SK-N-SH treated with all-trans-retinoic acid at 6 μM for 48 hours (cell line): ENCODE data around the gene KLC1.

Experiments
- ATAC-seq: fragments of 200-7000 bp; cut with Tn5 transposase; 3 replicates; pipeline ENCODE4 v1.9.1; 2020; ENCODE audit warnings: mild to moderate bottlenecking, moderate library complexity
- ARNTL ChIP-seq: fragments of 450-650 bp; formaldehyde crosslinking; IDR thresholded peaks from 2 replicates; pipeline ENCODE4 v1.5.0; 2020; ENCODE audit warnings: low read depth, mild to moderate bottlenecking, moderate library complexity, borderline replicate concordance
- BACH2 ChIP-seq: fragments of 250-450 bp; sonication (Bioruptor Pico); IDR thresholded peaks from 2 replicates; pipeline ENCODE4 v1.9.0; 2021; ENCODE audit warnings: mild to moderate bottlenecking, borderline replicate concordance
- CREB5 ChIP-seq: fragments of 250-450 bp; sonication (Bioruptor Pico); IDR thresholded peaks from 2 replicates; pipeline ENCODE4 v1.5.1; 2020; ENCODE audit warnings: low read depth, mild to moderate bottlenecking, moderate library complexity
- CSDC2 ChIP-seq: fragments of 250-450 bp; sonication (Bioruptor Pico); IDR thresholded peaks from 2 replicates; pipeline ENCODE4 v1.5.0; 2020; ENCODE audit warnings: mild to moderate bottlenecking, moderate library complexity
- ESRRG ChIP-seq: fragments of 250-450 bp; sonication (Bioruptor Pico); IDR thresholded peaks from 2 replicates; pipeline ENCODE4 v1.6.1; 2021; ENCODE audit warnings: mild to moderate bottlenecking
- GLIS3 ChIP-seq: fragments of 250-450 bp; sonication (Bioruptor Pico); IDR thresholded peaks from 2 replicates; pipeline ENCODE4 v1.5.0; 2020; ENCODE audit warnings: mild to moderate bottlenecking, moderate library complexity
- ISL1 ChIP-seq: fragments of 250-450 bp; sonication (Bioruptor Pico); IDR thresholded peaks from 2 replicates; pipeline ENCODE4 v2.1.2; 2022; ENCODE audit warnings: mild to moderate bottlenecking, moderate library complexity
- OSR1 ChIP-seq: fragments of 250-450 bp; sonication (Bioruptor Pico); IDR thresholded peaks from 2 replicates; pipeline ENCODE4 v1.8.0; 2022; ENCODE audit warnings: moderate library complexity, mild to moderate bottlenecking, inconsistent platforms
- PATZ1 ChIP-seq: fragments of 250-450 bp; sonication (Bioruptor Pico); IDR thresholded peaks from 2 replicates; pipeline ENCODE4 v1.8.0; 2020; ENCODE audit warnings: mild to moderate bottlenecking, moderate library complexity, borderline replicate concordance
- POU6F1 ChIP-seq: fragments of 250-450 bp; sonication (Bioruptor Pico); IDR thresholded peaks from 2 replicates; pipeline ENCODE4 v1.8.0; 2021; ENCODE audit warnings: low read depth, mild to moderate bottlenecking, moderate library complexity, borderline replicate concordance
- PPARA ChIP-seq: fragments of 250-450 bp; sonication (Bioruptor Pico); IDR thresholded peaks from 2 replicates; pipeline ENCODE4 v1.5.0; 2020; ENCODE audit warnings: mild to moderate bottlenecking, borderline replicate concordance
- RARB ChIP-seq: fragments of 250-450 bp; sonication (Bioruptor Pico); IDR thresholded peaks from 2 replicates; pipeline ENCODE4 v1.8.0; 2021; ENCODE audit warnings: mild to moderate bottlenecking, moderate library complexity
- SNAI2 ChIP-seq: fragments of 250-450 bp; sonication (Bioruptor Pico); IDR thresholded peaks from 2 replicates; pipeline ENCODE4 v1.5.0; 2020; ENCODE audit warnings: mild to moderate bottlenecking, moderate library complexity
- TCF4 ChIP-seq: fragments of 250-450 bp; sonication (Bioruptor Pico); IDR thresholded peaks from 2 replicates; pipeline ENCODE4 v1.8.0; 2021; ENCODE audit warnings: mild to moderate bottlenecking, moderate library complexity, borderline replicate concordance
- TOX ChIP-seq: fragments of 250-450 bp; sonication (Bioruptor Pico); IDR thresholded peaks from 2 replicates; pipeline ENCODE4 v1.8.0; 2021; ENCODE audit warnings: mild to moderate bottlenecking, moderate library complexity, borderline replicate concordance
- TSHZ2 ChIP-seq: fragments of 250-450 bp; sonication (Bioruptor Pico); IDR thresholded peaks from 2 replicates; pipeline ENCODE4 v1.5.0; 2020; ENCODE audit warnings: mild to moderate bottlenecking, moderate library complexity
- ZC3H10 ChIP-seq: fragments of 250-450 bp; sonication (Bioruptor Pico); IDR thresholded peaks from 2 replicates; pipeline ENCODE4 v1.5.1; 2021; ENCODE audit warnings: mild to moderate bottlenecking, moderate library complexity
- ZFP3 ChIP-seq: fragments of 250-450 bp; sonication (Bioruptor Pico); IDR thresholded peaks from 2 replicates; pipeline ENCODE4 v1.5.0; 2020; ENCODE audit warnings: mild to moderate bottlenecking, moderate library complexity
- ZFP30 ChIP-seq: fragments of 450-650 bp; formaldehyde crosslinking; IDR thresholded peaks from 2 replicates; pipeline ENCODE4 v1.5.0; 2022; ENCODE audit warnings: mild to moderate bottlenecking, moderate library complexity
- ZNF565 ChIP-seq: fragments of 450-650 bp; formaldehyde crosslinking; conservative IDR thresholded peaks from 2 replicates; pipeline ENCODE4 v1.5.0; 2020; ENCODE audit warnings: low read depth, mild to moderate bottlenecking, moderate library complexity
- ZNF70 ChIP-seq: fragments of 450-650 bp; formaldehyde crosslinking; IDR thresholded peaks from 2 replicates; pipeline ENCODE4 v1.5.0; 2020; ENCODE audit warnings: mild to moderate bottlenecking, moderate library complexity

Gene KLC1

GRCh38 chr14:103684871-103685270 lies 55.9 kb downstream of the KLC1 start:
- no peak for ATAC-seq
- TF ChIP-seq CREB5 (CRISPR knock-in tag) (no peak), SNAI2 (no peak), OSR1 (CRISPR knock-in tag) (no peak), ESRRG (no peak), ARNTL (CRISPR knock-in tag) (no peak), POU6F1 (CRISPR knock-in tag) (no peak), CSDC2 (no peak), ZFP30 (CRISPR knock-in tag) (no peak), RARB (CRISPR knock-in tag) (no peak), ZFP3 (no peak), PPARA (CRISPR knock-in tag) (no peak), TSHZ2 (CRISPR knock-in tag) (no peak), ZNF70 (CRISPR knock-in tag) (no peak), ZNF565 (CRISPR knock-in tag) (no peak), BACH2 (CRISPR knock-in tag) (no peak), ISL1 (no peak), PATZ1 (CRISPR knock-in tag) (no peak), TOX (CRISPR knock-in tag) (no peak), GLIS3 (CRISPR knock-in tag) (no peak)

- ATAC-seq = no peak
- no peak for TF ChIP-seq CREB5 (CRISPR knock-in tag)
- no peak for TF ChIP-seq POU6F1 (CRISPR knock-in tag)
- TF ChIP-seq ZC3H10 (CRISPR knock-in tag) = no peak
- no peak for TF ChIP-seq ISL1
- TF ChIP-seq CSDC2 = no peak
- TF ChIP-seq BACH2 (CRISPR knock-in tag) = no peak
- TF ChIP-seq PATZ1 (CRISPR knock-in tag) = no peak
- no peak for TF ChIP-seq TOX (CRISPR knock-in tag)
- TF ChIP-seq ZNF565 (CRISPR knock-in tag) = no peak
- TF ChIP-seq TCF4 (CRISPR knock-in tag) = no peak
- TF ChIP-seq, all 23 proteins: peak for 0
These were observed 56.5 kb downstream of the KLC1 start for GRCh38 chr14:103685276-103686211.
